HepG2 (cell line): ENCODE results near the gene ACSM6. TPM values are rescaled to one million over a fixed set of nuclear protein-coding genes. Genes with fewer than 3 reads are reported as not detected.
A peak's percentile ranks its signal among the peaks of the same experiment; 100 is the strongest.

Experiments used
- ATAD3A ChIP-seq: sonication (generic); formaldehyde crosslinking; IDR thresholded peaks from 2 replicates; pipeline ENCODE4 v1.4.0; 2020; ENCODE audit warnings: missing genetic modification reagents
- CCDC6 ChIP-seq: sonication (generic); formaldehyde crosslinking; IDR thresholded peaks from 2 replicates; pipeline ENCODE4 v1.8.1; 2022; ENCODE audit warnings: mild to moderate bottlenecking, missing genetic modification reagents, moderate library complexity
- ELF3 ChIP-seq: IDR thresholded peaks from 2 replicates; pipeline ENCODE4 v1.6.1; 2016; ENCODE audit warnings: missing genetic modification reagents, missing compliant biosample characterization
- GABPA ChIP-seq, 2 experiments: IDR thresholded peaks; 2 replicates each; pipeline ENCODE4 v1.6.1; 2011 to 2016; ENCODE audit warnings: low read depth in 2 of 2, low read length in 1 of 2, missing biosample characterization in 1 of 2, missing genetic modification characterization in 1 of 2
- MLX ChIP-seq: IDR thresholded peaks from 2 replicates; pipeline ENCODE4 v1.6.1; 2016
- MYC ChIP-seq: sonication (generic); formaldehyde crosslinking; IDR thresholded peaks from 2 replicates; pipeline ENCODE4 v1.9.0; 2021; ENCODE audit warnings: missing genetic modification reagents, borderline replicate concordance
- RBM39 ChIP-seq: fragments of 200-400 bp; formaldehyde crosslinking; IDR thresholded peaks from one replicate; pipeline ENCODE4 v1.6.1; 2018; ENCODE audit warnings: antibody characterized with exemption, mild to moderate bottlenecking, low read depth, low read length; ENCODE audit not compliant: poor library complexity, severe bottlenecking
- SKIL ChIP-seq: sonication (generic); formaldehyde crosslinking; IDR thresholded peaks from 2 replicates; pipeline ENCODE4 v1.8.0; 2022; ENCODE audit warnings: missing genetic modification reagents, mild to moderate bottlenecking, moderate library complexity, borderline replicate concordance
- TAF1 ChIP-seq: sonication (generic); formaldehyde crosslinking; IDR thresholded peaks from 2 replicates; pipeline ENCODE4 v1.4.0; 2020; ENCODE audit warnings: missing genetic modification reagents
- ZNF343 ChIP-seq: sonication (generic); formaldehyde crosslinking; IDR thresholded peaks from 2 replicates; pipeline ENCODE4 v1.4.0; 2020; ENCODE audit warnings: mild to moderate bottlenecking, missing genetic modification reagents
- ZNF558 ChIP-seq: sonication (generic); formaldehyde crosslinking; IDR thresholded peaks from 2 replicates; pipeline ENCODE4 v1.9.0; 2022; ENCODE audit warnings: mild to moderate bottlenecking, missing genetic modification reagents, borderline replicate concordance
- ZNF687 ChIP-seq: sonication (generic); formaldehyde crosslinking; IDR thresholded peaks from 2 replicates; pipeline ENCODE4 v1.5.1; 2020; ENCODE audit warnings: mild to moderate bottlenecking, missing genetic modification reagents, moderate library complexity
- ZNF83 ChIP-seq: sonication (generic); formaldehyde crosslinking; IDR thresholded peaks from 2 replicates; pipeline ENCODE4 v1.4.0; 2020; ENCODE audit warnings: missing genetic modification reagents, mild to moderate bottlenecking, borderline replicate concordance
- polyA plus RNA-seq, 8 experiments: library from polyadenylated mRNA; depleted of rRNA in 3 of 8; stranded (reverse) in 7 of 8; unstranded in 1 of 8; fragments of >200 nt; fragmentation: Illumina TruSeq in 4 of 8; extraction: Trizol in 4 of 8; gene quantifications; 2 replicates each; pipeline versions ENCODE4 v1.2.1 to v1.2.3, GENCODE V29; 2011 to 2016; ENCODE audit warnings: low read depth in 4 of 8, missing spikeins in 1 of 8, mixed read lengths in 1 of 8; ENCODE audit not compliant: insufficient read depth in 1 of 8
- total RNA-seq, 5 experiments: library from RNA; depleted of rRNA; stranded (reverse); fragments of >200 nt; fragmentation: Illumina TruSeq; extraction: Trizol; gene quantifications; 2 replicates each; pipeline ENCODE4 v1.2.3, GENCODE V29; 2016; ENCODE audit warnings: low read depth in 1 of 5
- TF ChIP-seq, protein P1 (sequence below): sonication (generic); formaldehyde crosslinking; IDR thresholded peaks from 2 replicates; pipeline ENCODE4 v1.4.0; 2020; ENCODE audit warnings: missing genetic modification reagents
- TF ChIP-seq, protein P2 (sequence below): sonication (generic); formaldehyde crosslinking; IDR thresholded peaks from 2 replicates; pipeline ENCODE4 v1.4.0; 2020; ENCODE audit warnings: missing genetic modification reagents, mild to moderate bottlenecking, borderline replicate concordance
- TF ChIP-seq, protein P3 (sequence below): IDR thresholded peaks from 2 replicates; pipeline ENCODE4 v1.6.1; 2016; ENCODE audit warnings: mild to moderate bottlenecking, missing biosample characterization, missing genetic modification reagents
- TF ChIP-seq, protein P4 (sequence below): IDR thresholded peaks from 2 replicates; pipeline ENCODE4 v1.6.1; 2016; ENCODE audit warnings: low read depth, borderline replicate concordance

Gene ACSM6
- total and polyA plus RNA-seq, 2 of the 13 experiments (the other 11 are each of a cell fraction or from before 2014, with no cell fraction given): not detected

DNA sequence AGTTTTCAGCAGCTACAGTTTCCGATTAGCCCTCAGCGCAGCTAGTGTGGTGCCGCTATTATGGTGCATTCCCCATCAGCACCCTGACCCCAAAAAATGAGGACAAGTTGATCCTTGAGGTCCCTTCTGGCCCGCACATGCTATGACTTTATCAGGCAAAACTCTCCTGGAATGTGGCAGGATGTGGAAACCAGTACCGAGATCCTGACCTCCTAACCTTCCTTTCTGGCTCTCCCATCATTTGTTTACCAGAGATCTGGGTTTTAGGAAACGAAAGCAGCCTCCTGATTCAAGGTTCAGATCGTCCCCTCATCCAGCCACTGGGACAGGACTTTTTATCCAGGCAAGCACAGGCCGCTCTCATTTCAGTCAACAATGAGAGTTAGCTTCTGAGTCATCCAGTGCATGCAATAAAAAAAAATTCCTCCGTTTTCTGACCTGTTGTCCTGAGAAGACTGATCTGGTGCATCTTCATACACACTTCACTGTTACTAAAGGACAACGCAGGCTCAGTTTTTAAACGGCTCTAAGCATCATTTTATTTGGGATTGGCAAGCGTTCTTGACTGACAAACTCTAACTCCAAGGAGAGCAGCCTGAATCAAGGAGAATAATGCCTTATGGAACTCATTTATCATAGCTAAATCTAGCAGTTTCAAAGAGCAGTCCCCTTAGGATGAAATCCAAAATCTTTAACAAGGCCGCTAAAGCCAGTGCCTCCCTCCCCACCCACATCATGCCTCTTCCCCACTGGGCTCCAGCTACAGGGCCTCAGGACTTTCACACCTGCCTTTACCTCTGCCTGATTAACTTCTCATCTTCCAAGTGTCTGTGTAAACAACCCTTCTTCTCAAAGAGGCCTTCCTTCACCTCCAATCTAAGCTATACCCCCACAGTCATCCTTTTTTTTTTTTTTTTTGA is 79.6 kb downstream of the ACSM6 start (continued):
- peak; percentile 25; the same call in 1 of the 2 replicates for TF ChIP-seq ZNF687 (CRISPR knock-in tag)
- TF ChIP-seq SKIL: peak; percentile 71
- no peak for TF ChIP-seq ZNF343 (CRISPR knock-in tag)
- TF ChIP-seq RBM39: no peak
- TF ChIP-seq MYC (CRISPR knock-in tag): peak; percentile 71
- TF ChIP-seq, protein P1, sequence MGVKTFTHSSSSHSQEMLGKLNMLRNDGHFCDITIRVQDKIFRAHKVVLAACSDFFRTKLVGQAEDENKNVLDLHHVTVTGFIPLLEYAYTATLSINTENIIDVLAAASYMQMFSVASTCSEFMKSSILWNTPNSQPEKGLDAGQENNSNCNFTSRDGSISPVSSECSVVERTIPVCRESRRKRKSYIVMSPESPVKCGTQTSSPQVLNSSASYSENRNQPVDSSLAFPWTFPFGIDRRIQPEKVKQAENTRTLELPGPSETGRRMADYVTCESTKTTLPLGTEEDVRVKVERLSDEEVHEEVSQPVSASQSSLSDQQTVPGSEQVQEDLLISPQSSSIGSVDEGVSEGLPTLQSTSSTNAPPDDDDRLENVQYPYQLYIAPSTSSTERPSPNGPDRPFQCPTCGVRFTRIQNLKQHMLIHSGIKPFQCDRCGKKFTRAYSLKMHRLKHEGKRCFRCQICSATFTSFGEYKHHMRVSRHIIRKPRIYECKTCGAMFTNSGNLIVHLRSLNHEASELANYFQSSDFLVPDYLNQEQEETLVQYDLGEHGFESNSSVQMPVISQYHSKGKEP (CRISPR knock-in tag): no peak
- TF ChIP-seq CCDC6: peak; percentile 57; the same call in 1 of the 2 replicates
- TF ChIP-seq, protein P2, sequence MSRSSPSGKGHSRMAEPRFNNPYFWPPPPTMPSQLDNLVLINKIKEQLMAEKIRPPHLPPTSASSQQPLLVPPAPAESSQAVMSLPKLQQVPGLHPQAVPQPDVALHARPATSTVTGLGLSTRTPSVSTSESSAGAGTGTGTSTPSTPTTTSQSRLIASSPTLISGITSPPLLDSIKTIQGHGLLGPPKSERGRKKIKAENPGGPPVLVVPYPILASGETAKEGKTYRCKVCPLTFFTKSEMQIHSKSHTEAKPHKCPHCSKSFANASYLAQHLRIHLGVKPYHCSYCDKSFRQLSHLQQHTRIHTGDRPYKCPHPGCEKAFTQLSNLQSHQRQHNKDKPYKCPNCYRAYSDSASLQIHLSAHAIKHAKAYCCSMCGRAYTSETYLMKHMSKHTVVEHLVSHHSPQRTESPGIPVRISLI (CRISPR knock-in tag): peak; percentile 88
- no peak for TF ChIP-seq GABPA (IDR thresholded peaks at IDR 0.05; ENCODE audit: low read depth, low read length)
- TF ChIP-seq GABPA (CRISPR knock-in tag; IDR thresholded peaks at IDR 0.05; ENCODE audit: low read depth): peak; percentile 60
- no peak for TF ChIP-seq ZNF83 (CRISPR knock-in tag)
- TF ChIP-seq, protein P3, sequence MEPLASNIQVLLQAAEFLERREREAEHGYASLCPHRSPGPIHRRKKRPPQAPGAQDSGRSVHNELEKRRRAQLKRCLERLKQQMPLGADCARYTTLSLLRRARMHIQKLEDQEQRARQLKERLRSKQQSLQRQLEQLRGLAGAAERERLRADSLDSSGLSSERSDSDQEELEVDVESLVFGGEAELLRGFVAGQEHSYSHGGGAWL (CRISPR knock-in tag): no peak
- no peak; the same call in 1 of the 2 replicates for TF ChIP-seq MLX (CRISPR knock-in tag)
- no peak for TF ChIP-seq ATAD3A (CRISPR knock-in tag)
- no peak for TF ChIP-seq ZNF558
- TF ChIP-seq, protein P4, sequence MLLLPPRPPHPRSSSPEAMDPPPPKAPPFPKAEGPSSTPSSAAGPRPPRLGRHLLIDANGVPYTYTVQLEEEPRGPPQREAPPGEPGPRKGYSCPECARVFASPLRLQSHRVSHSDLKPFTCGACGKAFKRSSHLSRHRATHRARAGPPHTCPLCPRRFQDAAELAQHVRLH (CRISPR knock-in tag): no peak
- TF ChIP-seq TAF1: no peak
- TF ChIP-seq ELF3: peak; percentile 73
